Activated CD4-positive, alpha-beta memory T cell treated with anti-CD3 and anti-CD28 coated beads, Interleukin-2, amount 10 ng/mL, durations not matched to agents 7 days and 5 days (primary cell): ENCODE measurements around the gene C1orf159. TPM values are rescaled to one million over a fixed set of nuclear protein-coding genes. Genes with fewer than 3 reads are reported as not detected.
A peak's percentile ranks its signal among the peaks of the same experiment; 100 is the strongest.
"Not testable (repeated sequence)": the region's sequence is repeated elsewhere in the genome, so short reads cannot be mapped to it uniquely, and the experiment has no call there.

Source experiments
- CTCF ChIA-PET: fragments of 350-600 bp; sonication (Branson Sonifier 250); formaldehyde crosslinking; loops from one replicate; lab custom pipeline; 2021; ENCODE audit warnings: antibody characterized with exemption, inconsistent platforms; lab: Charles Lee
- POLR2A ChIA-PET: fragments of 350-600 bp; sonication (Branson Sonifier 250); formaldehyde crosslinking; loops from one replicate; lab custom pipeline; 2021; ENCODE audit warnings: antibody characterized with exemption; lab: Charles Lee
- DNase-seq: peaks from one replicate; pipeline ENCODE4 v3.0.0-alpha.2; 2020
- H3K27ac Mint-ChIP-seq: one replicate; pipeline ENCODE4 v1.8.0; 2021; ENCODE audit warnings: mild to moderate bottlenecking, mixed read lengths
- H3K27me3 Mint-ChIP-seq: one replicate; pipeline ENCODE4 v1.8.0; 2021; ENCODE audit warnings: mixed read lengths
- H3K36me3 Mint-ChIP-seq: one replicate; pipeline ENCODE4 v1.8.0; 2021; ENCODE audit warnings: low read depth, mixed read lengths
- H3K4me1 Mint-ChIP-seq: one replicate; pipeline ENCODE4 v1.8.0; 2021; ENCODE audit warnings: mixed read lengths
- H3K4me3 Mint-ChIP-seq: one replicate; pipeline ENCODE4 v1.8.0; 2021; ENCODE audit warnings: mild to moderate bottlenecking, mixed read lengths
- H3K9me3 Mint-ChIP-seq: one replicate; pipeline ENCODE4 v1.8.0; 2021; ENCODE audit warnings: mixed read lengths
- total RNA-seq, 2 experiments: library from RNA; stranded (reverse); gene quantifications; one replicate each; pipeline ENCODE4 v1.2.3, GENCODE V29; 2021

Gene C1orf159
- total RNA-seq, 2 experiments from 2014 or later, result 18.6 to 19.9 TPM

DNA sequence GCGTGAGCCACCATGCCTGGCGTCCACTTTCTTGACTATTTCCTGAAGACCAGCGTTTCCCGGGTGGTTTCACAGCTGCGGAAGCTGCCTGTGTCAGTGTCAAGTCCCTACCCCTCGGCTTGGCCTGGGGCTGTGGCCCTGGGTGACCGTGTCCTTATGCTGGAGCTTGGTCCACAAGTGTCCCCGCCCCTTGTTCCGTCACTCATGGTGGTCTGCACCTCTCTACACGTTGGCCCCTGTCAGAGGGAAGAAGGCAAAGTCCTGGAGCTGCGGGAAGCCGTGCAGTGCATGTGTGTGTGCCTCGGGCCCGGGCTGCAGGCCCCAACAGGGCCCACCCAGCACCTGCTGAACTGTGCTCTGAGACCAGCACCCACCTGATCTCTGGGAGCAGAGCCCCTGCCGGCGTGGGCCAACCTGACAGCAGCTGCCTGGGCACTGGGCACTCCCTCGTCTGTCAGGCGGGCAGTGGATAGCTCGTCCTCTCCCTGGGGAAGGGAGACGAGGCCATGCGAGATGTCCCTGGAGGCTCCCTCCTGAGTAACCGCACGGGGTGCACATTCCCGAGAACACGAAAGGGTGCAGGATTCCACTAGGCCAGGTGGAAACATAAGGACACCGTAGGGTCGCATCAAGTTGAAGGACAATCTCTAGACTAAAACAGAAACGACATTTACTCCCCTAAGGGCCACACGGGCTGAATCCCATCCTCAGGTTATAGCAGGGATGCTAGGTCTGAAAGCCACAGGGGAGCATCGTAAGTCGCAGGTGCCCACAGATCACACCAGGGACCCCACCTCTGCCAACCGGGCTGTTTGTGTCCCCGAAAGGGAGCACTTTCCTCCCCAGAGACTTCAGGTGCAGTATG lies 2.4 kb upstream of the C1orf159 start:
- peak overlapping the region; percentile 4 for H3K4me3 Mint-ChIP-seq
- DNase-seq, result no peak
- H3K4me1 Mint-ChIP-seq, result peaks cover 15% of the 10 kb centered on the region
- peaks cover 14% of the 10 kb centered on the region for H3K36me3 Mint-ChIP-seq
- ChIA-PET POLR2A (interaction anchor here (1.2 kb wide), 1 partner anchor 97 kb away, joined by 5 read pairs; no protein-coding TSS in a partner anchor), CTCF (no interaction called here)
- peaks cover 15% of the 10 kb centered on the region for H3K27me3 Mint-ChIP-seq
- no peak overlapping the region for H3K27ac Mint-ChIP-seq
- peaks cover 3% of the 10 kb centered on the region for H3K9me3 Mint-ChIP-seq

DNA sequence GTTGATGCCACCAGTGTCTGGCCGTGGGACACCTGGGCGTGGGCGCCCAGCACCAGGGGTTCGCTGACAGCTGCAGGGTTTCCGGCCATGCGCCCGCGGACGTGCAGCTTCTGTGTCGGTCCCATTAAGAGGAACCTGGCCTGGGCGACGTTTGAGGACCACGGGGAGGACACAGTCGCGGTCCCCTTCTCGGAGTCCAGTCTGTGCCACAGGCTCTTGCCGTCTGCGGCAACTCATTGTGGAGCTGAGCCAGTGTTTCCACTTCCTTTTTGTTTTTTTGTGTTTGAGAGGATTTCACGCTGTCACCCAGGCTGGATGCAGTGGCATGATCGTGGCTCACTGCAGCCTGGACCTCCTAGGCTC lies 1.6 kb upstream of the C1orf159 start:
- peaks cover 15% of the 10 kb centered on the region for H3K27me3 Mint-ChIP-seq
- no peak for DNase-seq
- ChIA-PET POLR2A (interaction anchor here (1.2 kb wide), 1 partner anchor 98 kb away, joined by 5 read pairs; no protein-coding TSS in a partner anchor), CTCF (no interaction called here)
- peak overlapping the region; percentile 27 for H3K4me3 Mint-ChIP-seq
- H3K9me3 Mint-ChIP-seq, result peaks cover 8% of the 10 kb centered on the region
- peaks cover 22% of the 10 kb centered on the region for H3K36me3 Mint-ChIP-seq
- peaks cover 15% of the 10 kb centered on the region for H3K4me1 Mint-ChIP-seq
- no peak overlapping the region for H3K27ac Mint-ChIP-seq

DNA sequence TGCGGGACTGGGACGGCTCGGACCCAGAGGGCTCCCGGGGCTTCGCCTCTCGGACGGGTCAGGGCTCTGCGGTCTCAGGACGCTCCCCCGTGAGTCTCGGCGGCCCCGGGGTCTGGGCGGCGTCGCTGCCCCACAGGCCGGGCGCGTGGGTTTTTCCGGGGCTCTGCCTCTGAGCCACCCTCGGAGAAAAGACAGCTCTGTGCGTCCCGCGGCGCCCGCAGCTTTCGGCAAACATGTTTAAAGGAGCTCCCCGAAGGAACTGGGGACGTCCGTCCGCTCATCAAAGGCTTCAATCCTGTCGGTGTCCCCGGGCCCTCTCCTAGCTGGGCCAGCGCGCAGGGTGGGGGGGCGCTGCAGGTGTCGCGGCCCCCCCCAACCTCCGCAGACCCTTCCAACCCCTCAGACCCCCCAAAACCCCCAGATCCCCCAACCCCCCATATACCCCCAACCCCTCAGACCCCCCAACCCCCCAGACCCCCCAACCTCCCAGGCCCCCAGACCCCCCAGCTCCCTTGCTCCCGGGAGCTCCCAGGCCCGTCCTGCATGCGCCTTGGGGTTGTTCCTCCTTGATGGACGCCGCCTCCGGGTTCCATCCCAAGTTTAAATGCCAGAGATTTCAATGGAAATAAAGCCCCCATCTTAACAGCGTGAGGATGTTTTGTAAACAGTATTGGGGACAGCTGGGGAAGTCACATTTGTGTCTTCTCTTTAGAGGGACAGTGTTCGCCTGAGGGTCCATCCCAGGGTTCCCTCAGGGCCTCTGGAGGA lies 996 bp upstream of the C1orf159 start:
- Mint-ChIP-seq H3K4me3 (peak overlapping the region; percentile 57), H3K27ac (no peak overlapping the region), H3K4me1 (peaks cover 15% of the 10 kb centered on the region), H3K36me3 (peaks cover 27% of the 10 kb centered on the region), H3K27me3 (peaks cover 15% of the 10 kb centered on the region), H3K9me3 (peaks cover 13% of the 10 kb centered on the region)
- ChIA-PET CTCF (interaction anchor here (1.0 to 1.4 kb wide), 2 partner anchors 84 to 114 kb away, joined by 3 to 4 read pairs; no protein-coding TSS in a partner anchor), POLR2A (interaction anchor here (1.2 to 1.8 kb wide), 2 partner anchors 99 to 174 kb away, joined by 5 to 11 read pairs; no protein-coding TSS in a partner anchor)
- DNase-seq, result peak; percentile 47

DNA sequence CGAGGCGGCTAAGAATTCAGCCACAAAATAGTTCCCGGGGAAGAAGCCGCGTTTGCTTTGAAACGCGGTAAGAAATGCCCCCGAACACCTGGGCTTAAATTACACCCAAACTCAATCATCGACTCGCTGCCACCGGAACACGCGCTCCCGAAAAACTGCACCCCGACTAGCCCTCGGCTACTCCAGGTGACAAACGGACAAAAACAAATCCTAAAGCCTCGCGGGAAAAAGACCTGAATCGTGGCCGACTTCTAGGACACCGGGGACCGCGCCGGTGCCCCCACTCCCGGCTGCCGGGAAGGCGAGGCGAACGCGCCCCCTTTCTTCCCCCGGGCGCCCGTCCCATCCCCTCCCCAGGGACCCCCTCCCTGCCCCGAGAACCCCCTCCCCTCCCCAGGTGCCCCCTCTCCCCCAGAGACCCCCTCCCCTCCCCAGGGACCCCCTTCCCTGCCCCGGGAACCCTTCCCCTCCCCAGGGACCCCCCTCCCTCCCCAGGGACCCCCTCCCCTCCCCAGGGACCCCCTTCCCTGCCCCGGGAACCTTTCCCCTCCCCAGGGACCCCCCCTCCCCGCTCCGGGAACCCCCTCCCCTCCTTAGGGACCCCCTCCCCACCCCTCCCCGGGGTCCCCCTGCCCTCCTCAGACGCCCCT lies 628 bp downstream of the C1orf159 start:
- DNase-seq, result no peak
- POLR2A ChIA-PET, result interaction anchor here (1.8 kb wide), 1 partner anchor 176 kb away, joined by 11 read pairs; no protein-coding TSS in a partner anchor
- peaks cover 37% of the 10 kb centered on the region for H3K36me3 Mint-ChIP-seq
- peaks cover 15% of the 10 kb centered on the region for H3K4me1 Mint-ChIP-seq
- peak overlapping the region; percentile 81 for H3K4me3 Mint-ChIP-seq
- H3K27me3 Mint-ChIP-seq, result peaks cover 15% of the 10 kb centered on the region
- CTCF ChIA-PET, result no interaction called here
- peak overlapping the region; percentile 47 for H3K27ac Mint-ChIP-seq
- H3K9me3 Mint-ChIP-seq, result peaks cover 13% of the 10 kb centered on the region

DNA sequence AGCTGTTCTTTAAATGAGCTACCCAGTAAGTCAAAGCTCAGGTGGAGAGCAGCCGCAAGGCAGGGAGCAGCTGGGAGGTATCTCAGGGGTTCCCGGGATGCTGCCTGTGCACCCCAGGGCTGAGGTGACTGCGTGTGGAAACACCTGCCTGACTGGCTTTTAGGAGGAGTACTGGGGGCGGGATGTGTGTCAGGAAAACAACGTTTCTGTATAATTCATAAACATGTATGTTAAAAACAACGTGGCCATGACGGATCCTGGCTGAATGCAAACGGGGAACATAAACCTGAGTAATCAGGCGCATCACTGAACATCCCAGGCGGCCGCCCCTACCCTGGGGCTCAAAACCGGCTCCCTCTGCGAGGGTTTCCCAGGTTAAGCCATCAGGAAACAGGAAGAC lies 1.5 kb downstream of the C1orf159 start:
- Mint-ChIP-seq H3K27ac (no peak overlapping the region), H3K9me3 (peaks cover 13% of the 10 kb centered on the region), H3K36me3 (peaks cover 37% of the 10 kb centered on the region), H3K4me3 (peak overlapping the region; percentile 75), H3K4me1 (peaks cover 15% of the 10 kb centered on the region), H3K27me3 (peaks cover 13% of the 10 kb centered on the region)
- DNase-seq, result no peak
- ChIA-PET CTCF (no interaction called here), POLR2A (interaction anchor here (0.6 kb wide), 1 partner anchor 798 kb away, joined by 3 read pairs; no protein-coding TSS in a partner anchor)

DNA sequence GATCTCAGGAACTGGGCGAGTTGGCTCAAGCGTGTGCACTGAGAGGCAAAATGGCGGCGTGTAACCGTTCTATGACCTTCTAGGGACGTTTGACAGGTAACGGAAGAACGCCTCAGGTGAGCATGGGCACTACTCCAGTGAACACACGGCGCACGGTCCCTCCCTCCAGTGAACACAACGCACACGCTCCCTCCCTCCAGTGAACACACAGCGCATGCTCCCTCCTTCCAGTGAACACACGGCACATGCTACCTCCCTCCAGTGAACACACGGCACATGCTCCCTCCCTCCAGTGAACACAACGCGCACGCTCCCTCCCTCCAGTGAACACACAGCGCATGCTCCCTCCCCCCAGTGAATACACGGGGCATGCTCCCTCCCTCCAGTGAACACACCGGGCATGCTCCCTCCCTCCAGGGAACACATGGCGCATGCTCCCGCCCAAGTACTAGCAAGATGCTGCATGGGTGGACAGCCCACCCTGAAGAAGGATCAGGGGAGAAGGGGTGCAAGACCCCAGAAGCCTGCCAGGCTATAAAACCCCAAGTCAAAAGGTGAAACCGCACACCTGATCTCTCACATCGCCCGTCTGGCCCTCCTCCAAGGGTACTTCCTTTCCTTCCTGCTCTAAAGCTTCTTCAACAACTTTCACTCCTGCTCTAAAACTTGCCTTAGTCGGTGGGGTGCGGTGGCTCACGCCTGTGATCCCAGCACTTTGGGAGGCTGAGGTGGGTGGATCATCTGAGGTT lies 3.5 kb downstream of the C1orf159 start:
- peaks cover 17% of the 10 kb centered on the region for H3K4me1 Mint-ChIP-seq
- H3K27me3 Mint-ChIP-seq, result no peaks in the 10 kb centered on the region
- H3K27ac Mint-ChIP-seq, result no peak overlapping the region
- POLR2A ChIA-PET, result no interaction called here
- H3K36me3 Mint-ChIP-seq, result peaks cover 37% of the 10 kb centered on the region
- CTCF ChIA-PET, result interaction anchor here (1.5 kb wide), 1 partner anchor 10 kb away, joined by 4 read pairs; no protein-coding TSS in a partner anchor
- no peak overlapping the region for H3K4me3 Mint-ChIP-seq
- H3K9me3 Mint-ChIP-seq, result peaks cover 15% of the 10 kb centered on the region
- DNase-seq, result no peak

DNA sequence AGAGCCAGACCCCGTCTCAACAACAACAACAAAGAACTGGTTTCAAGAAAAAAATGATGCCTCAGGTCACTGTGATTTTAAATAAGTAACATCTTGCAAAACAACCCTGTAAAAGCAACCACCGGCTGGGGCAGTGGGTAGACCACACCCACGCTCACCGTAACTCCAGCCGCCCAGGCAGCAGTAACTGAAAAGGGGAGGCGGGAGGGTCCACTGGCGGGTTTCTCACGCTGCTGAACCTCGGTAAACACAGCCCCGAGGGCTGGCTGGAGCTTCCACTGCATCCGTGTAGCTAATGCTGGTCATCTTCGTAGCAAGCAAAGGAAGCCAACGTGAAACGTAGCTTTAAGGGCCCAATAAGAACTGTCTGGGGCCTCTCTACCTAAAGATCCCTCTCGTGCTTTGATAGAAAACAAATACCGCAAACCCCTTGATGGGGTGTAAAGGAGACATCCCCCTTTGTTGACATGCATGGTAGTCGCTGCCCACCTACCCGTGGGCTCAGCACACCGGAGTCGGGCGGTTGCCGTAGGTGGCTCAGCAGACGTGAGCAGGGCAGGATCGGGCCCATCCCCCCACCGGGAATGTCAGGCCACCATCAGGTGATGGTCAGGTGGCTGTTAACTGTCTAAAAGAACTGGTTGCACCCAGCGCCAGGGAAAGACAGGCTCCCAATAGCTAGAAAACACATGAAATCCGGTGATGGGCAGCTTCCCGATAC lies 4.2 kb downstream of the C1orf159 start:
- no peak for DNase-seq
- Mint-ChIP-seq H3K36me3 (peaks cover 37% of the 10 kb centered on the region), H3K27ac (no peak overlapping the region), H3K4me1 (peaks cover 14% of the 10 kb centered on the region), H3K4me3 (no peak overlapping the region), H3K9me3 (peaks cover 17% of the 10 kb centered on the region), H3K27me3 (no peaks in the 10 kb centered on the region)
- ChIA-PET POLR2A (no interaction called here), CTCF (no interaction called here)

DNA sequence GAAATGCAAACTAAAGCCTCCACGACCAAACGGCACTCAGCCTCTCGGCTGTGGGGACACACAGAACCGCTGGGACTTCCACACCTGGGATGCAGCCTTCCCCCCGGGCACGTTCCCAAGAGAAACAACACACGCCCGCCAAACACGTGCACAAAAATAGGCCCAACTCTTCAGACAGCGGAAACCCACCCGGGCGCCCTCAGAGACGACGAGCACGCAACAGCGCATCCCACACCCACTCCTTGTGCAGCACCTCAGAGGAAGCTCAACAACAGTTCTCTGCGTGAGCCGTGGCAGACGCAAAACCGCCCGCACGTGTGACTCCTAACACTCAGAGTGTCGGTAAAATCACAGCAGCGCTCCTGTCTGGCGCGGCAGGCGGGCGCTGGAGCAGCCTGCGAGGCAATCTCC lies 5.3 kb downstream of the C1orf159 start:
- CTCF ChIA-PET, result no interaction called here
- Mint-ChIP-seq H3K36me3 (peaks cover 44% of the 10 kb centered on the region), H3K9me3 (peaks cover 24% of the 10 kb centered on the region), H3K4me3 (no peak overlapping the region), H3K4me1 (peaks cover 12% of the 10 kb centered on the region), H3K27me3 (no peaks in the 10 kb centered on the region), H3K27ac (no peak overlapping the region)
- no peak for DNase-seq
- POLR2A ChIA-PET, result no interaction called here

DNA sequence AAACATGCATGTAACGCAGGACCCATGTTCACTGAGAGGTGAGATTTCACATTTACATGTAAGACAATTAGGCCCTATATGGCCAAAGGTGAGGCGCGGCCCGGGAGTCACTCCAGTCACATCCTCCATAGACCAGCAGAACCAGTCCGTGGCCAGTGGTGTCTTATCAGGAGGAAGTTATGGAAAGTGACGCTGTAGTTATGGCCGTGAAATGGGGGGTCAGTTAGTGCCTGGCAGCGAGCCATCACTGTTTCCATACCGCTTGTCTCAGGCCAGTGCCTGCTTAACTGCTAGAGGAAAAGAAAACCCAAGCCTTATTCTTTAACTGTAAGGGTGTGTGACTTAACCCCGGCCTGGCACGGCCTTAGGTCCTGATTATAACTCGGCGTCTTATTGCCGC lies 6.1 kb downstream of the C1orf159 start:
- H3K27ac Mint-ChIP-seq, result no peak overlapping the region
- POLR2A ChIA-PET, result no interaction called here
- peaks cover 10% of the 10 kb centered on the region for H3K4me1 Mint-ChIP-seq
- no peak for DNase-seq
- CTCF ChIA-PET, result no interaction called here
- no peaks in the 10 kb centered on the region for H3K27me3 Mint-ChIP-seq
- H3K4me3 Mint-ChIP-seq, result no peak overlapping the region
- H3K9me3 Mint-ChIP-seq, result peaks cover 24% of the 10 kb centered on the region
- H3K36me3 Mint-ChIP-seq, result peaks cover 42% of the 10 kb centered on the region

DNA sequence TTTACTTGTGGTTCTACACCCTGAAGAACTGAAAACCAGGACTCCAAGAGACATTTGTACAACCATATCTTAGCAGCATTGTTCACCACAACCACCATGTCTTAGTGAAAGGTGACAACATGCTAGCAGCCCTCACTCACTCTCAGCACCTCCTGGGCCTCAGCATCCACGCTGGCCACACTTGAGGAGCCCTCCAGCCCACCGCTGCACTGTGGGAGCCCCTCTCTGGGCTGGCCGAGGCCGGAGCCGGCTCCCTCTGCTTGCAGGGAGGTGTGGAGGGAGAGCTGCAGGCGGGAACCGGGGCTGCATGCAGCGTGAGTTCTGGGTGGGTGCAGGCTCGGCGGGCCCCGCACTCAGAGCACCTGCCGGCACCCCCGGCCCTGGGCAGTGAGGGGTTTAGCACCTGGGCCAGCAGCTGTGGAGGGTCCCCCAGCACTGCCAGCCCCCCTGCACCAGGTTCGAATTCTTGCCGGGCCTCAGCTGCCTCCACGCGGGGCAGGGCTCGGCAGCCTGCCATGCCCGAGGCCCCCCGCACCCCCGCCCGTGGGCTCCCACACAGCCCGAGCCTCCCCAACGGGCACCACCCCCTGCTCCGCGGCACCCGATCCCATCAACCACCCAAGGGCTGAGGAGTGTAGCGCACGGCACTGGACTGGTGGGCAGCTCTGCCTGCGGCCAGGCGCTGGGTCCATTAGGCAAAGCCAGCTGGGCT lies 9.2 kb downstream of the C1orf159 start:
- Mint-ChIP-seq H3K4me1 (peaks cover 26% of the 10 kb centered on the region), H3K4me3 (no peak overlapping the region), H3K9me3 (peaks cover 19% of the 10 kb centered on the region), H3K27ac (no peak overlapping the region), H3K27me3 (no peaks in the 10 kb centered on the region), H3K36me3 (peaks cover 39% of the 10 kb centered on the region)
- no peak for DNase-seq
- ChIA-PET CTCF (no interaction called here), POLR2A (no interaction called here)

DNA sequence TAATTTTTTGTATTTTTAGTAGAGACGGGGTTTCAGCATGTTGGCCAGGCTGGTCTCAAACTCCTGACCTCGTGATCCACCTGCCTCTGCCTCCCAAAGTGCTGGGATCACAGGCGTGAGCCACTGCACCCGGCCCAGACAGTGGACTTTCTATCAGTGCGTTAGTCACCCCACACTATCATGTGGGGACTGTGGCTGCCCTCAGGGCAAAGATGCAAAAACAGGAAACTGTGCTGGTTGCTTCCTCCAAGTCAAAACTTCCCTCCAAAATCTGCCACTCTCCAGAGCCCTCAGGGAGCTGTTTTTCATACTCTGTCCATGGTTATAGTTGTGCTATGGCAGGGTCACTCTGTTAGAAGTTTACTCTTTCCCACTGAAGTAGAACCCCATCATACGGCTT lies 11.7 kb downstream of the C1orf159 start:
- Mint-ChIP-seq H3K9me3 (peaks cover 34% of the 10 kb centered on the region), H3K36me3 (peaks cover 46% of the 10 kb centered on the region), H3K4me1 (peaks cover 42% of the 10 kb centered on the region), H3K27ac (peak overlapping the region; percentile 59)
- ChIA-PET CTCF (interaction anchor here (1.1 to 1.2 kb wide), 2 partner anchors 18 to 90 kb away, joined by 3 to 5 read pairs; no protein-coding TSS in a partner anchor), POLR2A (interaction anchor here (0.7 kb wide), 1 partner anchor 117 kb away, joined by 3 read pairs; no protein-coding TSS in a partner anchor)
- H3K27me3 Mint-ChIP-seq, DNase-seq, H3K4me3 Mint-ChIP-seq: not testable (repeated sequence)
